Measurements from ENCODE around the gene NRDC. TPM values are rescaled to one million over a fixed set of nuclear protein-coding genes. Genes with fewer than 3 reads are reported as not detected.

The NRDC gene
- total RNA-seq, 4 donors from 2014 or later: 66.3 to 106 (median 92.7) TPM

DNA sequence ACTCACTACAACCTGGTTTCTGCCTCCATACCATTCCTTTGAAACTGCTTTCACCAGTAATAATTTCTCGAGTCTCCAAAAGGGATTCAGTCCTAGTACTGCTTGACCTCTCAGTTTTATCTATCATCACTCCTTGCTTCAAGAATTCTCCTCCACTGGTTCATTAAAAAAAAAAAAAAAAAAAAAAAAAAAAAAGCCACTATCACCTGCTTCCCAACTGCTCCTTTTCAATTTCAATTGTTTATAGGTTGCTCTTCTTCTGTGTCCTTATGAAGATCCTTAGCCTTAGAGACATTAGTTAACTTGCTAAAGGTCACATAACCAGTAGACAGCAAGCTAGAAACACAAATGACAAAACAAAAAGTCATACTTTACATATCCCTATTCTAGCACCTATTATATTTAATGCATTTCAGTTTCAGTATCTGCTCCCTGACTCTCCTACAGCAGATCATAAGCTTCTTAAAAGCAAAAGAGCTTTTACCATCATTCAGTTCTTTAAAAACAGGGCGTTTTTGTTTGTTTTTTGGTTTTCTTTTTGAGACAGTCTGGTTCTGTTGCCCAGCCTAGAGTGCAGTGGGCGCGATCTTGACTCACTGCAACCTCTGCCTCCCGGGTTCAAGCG is 7.1 kb downstream of the NRDC start:
- H3K36me3 ChIP-seq: peaks cover 0 to 9% (median 0%) of the 10 kb centered on the region in 3 donors
- peaks cover 0 to 71% (median 12%) of the 10 kb centered on the region in 4 donors for H3K4me1 ChIP-seq
- no peaks in the 10 kb centered on the region for H3K9me3 ChIP-seq
- TF ChIP-seq CTCF (IDR thresholded peaks at IDR 0.05) (no peak), EP300 (IDR thresholded peaks at IDR 0.05) (no peak), POLR2A (IDR thresholded peaks at IDR 0.05) (no peak)
- no peak overlapping the region for H3K27ac ChIP-seq
- 94 to 96% methylated on average over 6 of the region's 6 CpGs for WGBS, 2 donors
- DNase-seq (ENCODE audit: low spot score in 2 of 2): no peak
- no peaks in the 10 kb centered on the region for H3K27me3 ChIP-seq
- no peak overlapping the region for H3K4me3 ChIP-seq

DNA sequence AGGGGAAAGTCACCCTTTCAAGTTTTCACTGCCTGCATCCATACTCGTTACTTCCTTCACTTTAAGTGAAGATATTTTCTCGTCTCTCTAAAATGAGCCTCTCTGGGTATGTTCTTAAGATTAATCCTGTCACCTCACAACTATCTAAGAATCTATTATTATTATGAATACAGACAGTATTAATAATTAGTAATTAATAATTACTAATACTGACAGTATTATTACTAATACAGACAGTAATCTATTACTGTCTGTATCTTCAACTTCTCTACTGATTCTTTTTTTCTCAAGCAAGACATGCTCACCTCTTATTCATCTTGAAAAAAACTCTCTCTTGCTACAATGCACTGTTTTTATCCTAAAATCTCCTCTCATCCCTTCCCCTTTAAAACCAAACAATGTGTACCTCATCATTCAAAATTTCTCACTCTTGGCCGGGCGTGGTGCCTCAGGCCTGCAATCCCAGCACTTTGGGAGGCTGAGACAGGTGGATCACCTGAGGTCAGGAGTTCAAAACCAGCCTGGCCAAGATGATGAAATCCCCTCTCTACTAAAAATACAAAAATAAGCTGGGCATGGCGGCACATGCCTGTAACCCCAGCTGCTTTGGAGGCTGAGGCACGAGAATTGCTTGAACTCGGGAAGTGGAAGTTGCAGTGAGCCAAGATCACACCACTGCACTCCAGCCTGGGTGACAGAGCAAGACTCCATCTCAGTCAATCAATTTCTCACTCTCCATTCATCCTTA is 7.8 kb downstream of the NRDC start:
- no peak for DNase-seq (ENCODE audit: low spot score in 2 of 2)
- Histone ChIP-seq H3K27ac (no peak overlapping the region), H3K36me3 (peaks cover 0 to 9% (median 0%) of the 10 kb centered on the region in 3 donors), H3K27me3 (no peaks in the 10 kb centered on the region), H3K4me3 (no peak overlapping the region), H3K9me3 (no peaks in the 10 kb centered on the region), H3K4me1 (peaks cover 0 to 64% (median 6%) of the 10 kb centered on the region in 4 donors)
- 93 to 94% methylated on average over 7 of the region's 7 CpGs for WGBS, 2 donors
- TF ChIP-seq EP300 (IDR thresholded peaks at IDR 0.05) (no peak), CTCF (IDR thresholded peaks at IDR 0.05) (no peak), POLR2A (IDR thresholded peaks at IDR 0.05) (no peak)

- Histone ChIP-seq H3K4me3 (no peak overlapping the region), H3K36me3 (peaks cover 0 to 9% (median 0%) of the 10 kb centered on the region in 3 donors), H3K27ac (no peak overlapping the region), H3K4me1 (peaks cover 0 to 33% (median 0%) of the 10 kb centered on the region in 4 donors), H3K27me3 (no peaks in the 10 kb centered on the region), H3K9me3 (no peaks in the 10 kb centered on the region)
- TF ChIP-seq POLR2A (IDR thresholded peaks at IDR 0.05) (no peak), CTCF (IDR thresholded peaks at IDR 0.05) (no peak), EP300 (IDR thresholded peaks at IDR 0.05) (no peak)
- no peak for DNase-seq (ENCODE audit: low spot score in 2 of 2)
- 76 to 79% methylated on average over 4 of the region's 4 CpGs for WGBS, 2 donors
Measured at GRCh38 chr1:51867479-51868232, 10.9 kb downstream of the NRDC start.

DNA sequence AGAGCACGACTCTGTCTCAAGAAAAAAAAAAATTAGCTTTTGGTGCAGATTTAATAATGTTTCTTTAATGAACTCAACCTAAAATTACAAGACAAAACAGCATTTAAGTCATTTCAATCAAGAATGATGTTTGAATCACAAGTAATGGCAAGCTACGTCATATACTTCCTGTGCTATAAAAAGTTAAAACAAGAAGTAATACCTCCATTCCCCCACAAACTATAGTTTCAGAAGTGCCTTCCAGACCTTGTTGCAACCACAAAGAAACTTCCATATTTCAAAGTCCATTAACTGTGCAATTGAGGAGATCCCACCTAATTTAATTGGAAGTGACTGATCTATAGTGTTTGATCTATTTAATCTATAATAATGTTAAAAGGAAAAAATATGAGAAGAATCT is 15.1 kb downstream of the NRDC start:
- H3K27ac ChIP-seq: no peak overlapping the region
- H3K36me3 ChIP-seq: peaks cover 0 to 2% (median 0%) of the 10 kb centered on the region in 3 donors
- peaks cover 0 to 20% (median 0%) of the 10 kb centered on the region in 4 donors for H3K4me1 ChIP-seq
- no peak for DNase-seq (ENCODE audit: low spot score in 2 of 2)
- 84 to 88% methylated on average over 2 of the region's 2 CpGs for WGBS, 2 donors
- no peaks in the 10 kb centered on the region for H3K9me3 ChIP-seq
- no peaks in the 10 kb centered on the region for H3K27me3 ChIP-seq
- no peak overlapping the region for H3K4me3 ChIP-seq
- TF ChIP-seq CTCF (IDR thresholded peaks at IDR 0.05) (no peak), EP300 (IDR thresholded peaks at IDR 0.05) (no peak), POLR2A (IDR thresholded peaks at IDR 0.05) (no peak)

Measured in tibial nerve (tissue), 4 donors.